HG02623 (cell line): ENCODE results near the gene MAFB.

Experiments
- ATAC-seq: cut with Tn5 transposase; IDR thresholded peaks from one replicate; pipeline ENCODE4 v1.9.1; 2021; ENCODE audit warnings: moderate library complexity; ENCODE audit not compliant: unreplicated experiment

MAFB gene

DNA sequence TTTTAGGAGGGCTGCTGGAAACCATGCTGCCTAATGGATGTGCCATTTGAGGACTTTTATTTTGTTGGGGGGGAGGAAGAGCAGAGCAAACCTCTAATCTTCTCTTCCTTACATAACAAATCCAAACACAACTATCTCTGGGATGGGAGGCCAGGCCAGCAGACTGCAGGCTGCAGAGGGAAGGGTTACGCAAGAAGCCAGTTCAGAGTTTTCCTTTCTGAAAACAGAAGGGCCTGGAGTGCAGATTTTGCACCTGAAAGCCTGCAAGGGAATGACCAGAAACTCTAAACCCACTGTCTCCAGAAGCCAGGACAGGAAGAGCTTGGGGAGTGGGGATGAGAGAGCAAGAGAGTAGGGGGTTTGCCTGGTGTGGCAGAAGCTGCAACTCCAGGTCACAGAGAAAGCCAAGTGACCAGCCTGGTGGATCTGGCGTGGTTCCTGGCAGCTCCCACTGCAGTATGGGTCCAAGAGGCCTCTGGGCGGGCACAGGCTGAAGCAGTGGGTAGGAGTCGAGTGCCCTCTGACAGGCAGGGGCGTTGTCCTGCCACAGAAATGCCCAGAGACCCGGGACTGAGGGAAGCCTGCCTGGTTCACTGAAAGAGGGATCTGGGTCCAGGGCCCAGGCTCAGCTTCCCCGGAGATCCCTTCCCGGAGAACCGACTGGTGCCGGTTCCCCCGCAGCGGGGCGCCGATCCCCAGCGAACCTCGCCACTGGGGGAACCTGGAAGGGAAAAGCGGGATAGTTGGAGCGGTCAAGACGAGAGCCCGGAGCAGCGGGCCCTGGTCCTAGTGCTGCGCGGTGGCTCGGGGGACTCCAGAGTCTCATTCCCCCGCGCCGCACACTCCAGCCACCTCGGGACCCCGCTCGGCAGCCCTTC, 6.7 kb downstream of the MAFB start:
- no peak for ATAC-seq

DNA sequence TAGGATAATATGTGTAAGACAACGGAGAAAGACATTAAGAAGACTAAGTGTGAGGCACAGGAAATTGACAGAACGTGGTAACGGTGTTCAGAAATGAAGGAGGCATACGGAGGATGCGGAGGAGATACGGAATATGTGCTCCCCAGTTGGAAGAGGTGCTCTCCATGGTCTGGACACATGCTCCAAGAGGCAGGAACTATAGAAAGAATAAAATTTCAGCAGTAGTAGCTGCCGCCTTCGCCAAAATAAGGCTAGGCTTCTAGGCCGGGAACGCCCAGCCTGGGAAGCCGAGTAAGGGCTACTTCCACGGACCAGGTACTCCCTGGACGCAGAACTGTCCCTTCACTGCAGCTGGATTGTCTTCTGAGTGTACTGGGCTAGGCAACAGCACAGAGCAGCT, 7.4 kb downstream of the MAFB start:
- no peak for ATAC-seq

DNA sequence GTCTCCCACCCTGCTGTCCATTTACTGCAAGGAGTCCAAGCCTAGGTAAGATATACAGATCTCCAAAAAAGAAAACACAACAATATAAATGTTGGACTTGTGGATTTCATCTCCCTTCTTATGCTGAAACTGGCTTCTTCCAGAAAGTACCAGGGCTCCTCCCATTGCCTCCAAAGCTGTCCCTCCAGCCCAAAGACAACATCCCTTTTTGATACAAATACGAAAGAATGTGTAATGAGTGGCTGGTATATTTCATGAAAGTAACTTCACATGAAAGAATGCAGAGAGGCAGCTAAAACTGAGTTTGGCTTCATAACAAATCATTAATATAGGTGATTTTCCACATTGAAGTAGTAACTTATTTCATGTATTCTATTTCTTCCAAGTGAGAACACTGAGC, 7.9 kb downstream of the MAFB start:
- no peak for ATAC-seq

DNA sequence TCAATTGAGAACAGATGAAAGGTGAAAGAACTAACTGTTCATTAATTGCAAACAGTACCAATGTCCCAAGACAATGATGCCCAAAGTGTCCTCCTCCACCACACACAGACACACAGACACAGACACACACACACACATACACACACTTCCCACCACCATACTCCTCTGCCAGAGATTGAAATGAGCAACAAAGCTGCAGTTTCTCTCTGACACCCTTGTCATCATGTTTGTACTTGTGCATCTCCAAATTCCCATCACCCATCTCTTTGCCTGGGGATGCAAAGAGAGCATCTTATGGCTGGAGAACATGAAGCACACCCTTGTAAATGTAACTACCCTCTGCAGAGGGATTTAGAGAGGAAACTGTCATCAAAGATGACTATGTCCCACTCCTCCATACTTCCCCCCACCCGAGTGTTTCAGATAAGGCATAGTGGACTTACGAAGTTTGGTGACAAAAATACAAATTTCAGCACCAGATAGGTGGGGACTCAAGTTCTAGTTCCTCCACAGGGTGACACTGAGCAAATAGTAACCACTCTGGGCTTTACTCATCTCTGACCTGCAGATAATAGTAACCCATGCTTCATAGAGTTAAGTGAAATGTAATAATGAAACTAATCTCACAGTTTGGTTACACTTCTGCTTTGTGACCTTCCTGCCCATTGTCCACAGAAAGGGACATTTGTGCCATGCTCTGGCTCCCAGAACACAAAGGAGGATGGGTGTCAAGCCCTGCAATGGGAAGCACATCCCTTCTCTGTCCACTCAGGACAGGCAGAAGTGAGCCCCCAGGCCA, 8.7 kb downstream of the MAFB start:
- ATAC-seq = peak; percentile 66

DNA sequence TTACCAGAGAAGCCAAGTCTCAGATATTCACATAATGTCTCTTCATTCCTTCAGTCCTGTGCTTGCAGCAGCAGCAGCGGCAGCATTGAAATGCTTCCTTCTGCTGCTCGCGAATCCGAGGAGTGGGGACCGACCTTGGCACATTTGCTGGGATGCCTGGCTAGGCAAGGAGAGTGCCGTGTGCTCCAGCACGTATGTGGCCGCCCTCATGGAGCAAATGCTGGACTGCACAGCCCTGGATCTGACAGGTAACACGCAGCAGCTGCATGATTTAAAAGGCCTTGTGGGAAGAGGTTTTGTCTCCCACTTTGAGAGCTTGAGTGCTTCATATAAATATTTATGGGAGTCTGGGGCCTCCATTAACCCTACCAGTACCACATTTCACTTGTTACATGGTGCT, 9.9 kb downstream of the MAFB start:
- no peak for ATAC-seq

DNA sequence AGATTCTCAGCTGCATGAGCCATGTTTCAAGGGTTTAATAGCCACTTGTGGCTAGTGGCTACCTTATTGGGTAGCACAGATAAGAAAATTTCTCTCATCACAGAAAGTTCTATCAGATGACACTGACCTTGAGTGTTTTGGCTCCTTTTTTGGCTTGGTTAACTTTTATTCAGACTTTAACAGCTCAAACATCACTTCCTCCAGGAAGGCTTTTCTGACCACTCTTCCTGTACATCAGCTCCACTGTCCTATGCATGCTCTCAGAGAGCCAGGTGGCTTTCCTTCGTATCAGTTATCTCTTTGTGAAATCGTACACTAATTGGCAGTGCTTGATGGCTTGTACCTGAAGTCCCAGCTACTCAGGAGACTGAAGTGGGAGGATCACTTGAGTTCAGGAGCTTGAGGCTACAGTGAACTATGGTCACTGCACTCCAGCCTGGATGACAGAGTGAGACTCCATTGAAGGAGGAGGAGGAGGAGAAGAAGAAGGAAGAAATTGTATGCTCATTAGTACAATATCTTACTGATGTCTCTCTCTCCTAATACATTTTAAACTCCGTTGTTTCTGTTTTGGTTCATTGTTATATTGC, 10.7 kb downstream of the MAFB start:
- ATAC-seq = no peak

DNA sequence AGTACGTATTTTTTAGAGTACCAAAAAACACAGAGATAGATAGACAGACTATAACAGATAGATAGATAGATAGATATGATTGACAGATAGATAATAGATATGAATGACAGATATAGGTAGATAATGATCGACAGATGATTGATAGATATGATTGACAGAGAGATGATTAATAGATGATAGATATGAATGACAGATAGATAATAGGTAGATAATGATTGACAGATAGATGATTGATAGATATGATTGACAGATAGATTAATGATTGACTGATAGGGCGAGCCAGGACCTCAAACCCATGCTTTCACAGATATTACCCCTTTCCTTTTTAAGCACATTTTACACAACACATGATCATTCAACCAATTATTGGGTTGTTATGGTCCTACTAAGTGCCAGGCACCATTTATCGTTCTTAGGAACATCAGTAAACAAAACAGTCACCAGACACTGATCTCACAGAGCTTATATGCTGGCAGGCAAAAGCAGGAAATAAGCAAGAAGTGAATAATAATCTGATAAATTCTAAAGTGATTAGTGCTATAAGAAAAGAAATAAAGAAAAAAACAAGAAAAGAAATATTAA, 11.6 kb downstream of the MAFB start:
- no peak for ATAC-seq

DNA sequence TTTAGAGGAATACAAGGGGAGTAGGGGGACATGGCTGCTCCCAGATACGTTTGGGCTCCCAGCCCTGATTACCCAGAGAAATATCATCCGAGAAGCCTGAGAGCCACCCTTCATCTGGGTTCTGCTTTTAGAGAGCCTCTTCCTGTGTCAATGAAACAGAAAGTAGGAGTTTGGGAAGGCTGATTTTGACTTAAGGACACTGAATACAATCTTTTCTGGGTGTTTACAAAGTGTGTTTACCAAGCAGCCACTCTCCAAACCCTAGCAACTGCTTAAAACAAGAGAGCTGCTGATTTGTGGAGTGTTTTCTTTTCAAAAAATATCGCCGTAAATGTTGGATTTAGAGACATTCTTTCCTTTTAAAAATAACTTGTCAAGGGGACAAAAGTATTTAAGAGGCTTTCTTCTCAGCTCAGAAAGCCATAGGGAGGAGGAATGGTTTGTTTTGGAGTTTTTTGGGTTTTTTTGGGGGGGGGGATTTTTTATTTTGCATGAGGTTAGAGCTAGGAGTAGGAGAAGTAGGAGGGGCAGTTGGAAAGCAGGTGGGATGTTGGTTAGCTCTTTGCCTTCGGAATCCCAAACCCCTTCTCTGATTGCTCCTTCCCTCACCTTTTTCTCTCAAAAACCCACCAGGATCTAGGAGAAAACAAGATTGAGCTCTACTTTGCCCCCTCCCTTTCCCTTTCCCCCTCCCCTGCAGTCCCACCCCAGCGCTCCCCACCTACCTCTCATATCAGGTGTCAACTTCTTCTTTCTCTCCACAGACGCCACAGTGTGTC, 12.4 kb downstream of the MAFB start:
- ATAC-seq = no peak

DNA sequence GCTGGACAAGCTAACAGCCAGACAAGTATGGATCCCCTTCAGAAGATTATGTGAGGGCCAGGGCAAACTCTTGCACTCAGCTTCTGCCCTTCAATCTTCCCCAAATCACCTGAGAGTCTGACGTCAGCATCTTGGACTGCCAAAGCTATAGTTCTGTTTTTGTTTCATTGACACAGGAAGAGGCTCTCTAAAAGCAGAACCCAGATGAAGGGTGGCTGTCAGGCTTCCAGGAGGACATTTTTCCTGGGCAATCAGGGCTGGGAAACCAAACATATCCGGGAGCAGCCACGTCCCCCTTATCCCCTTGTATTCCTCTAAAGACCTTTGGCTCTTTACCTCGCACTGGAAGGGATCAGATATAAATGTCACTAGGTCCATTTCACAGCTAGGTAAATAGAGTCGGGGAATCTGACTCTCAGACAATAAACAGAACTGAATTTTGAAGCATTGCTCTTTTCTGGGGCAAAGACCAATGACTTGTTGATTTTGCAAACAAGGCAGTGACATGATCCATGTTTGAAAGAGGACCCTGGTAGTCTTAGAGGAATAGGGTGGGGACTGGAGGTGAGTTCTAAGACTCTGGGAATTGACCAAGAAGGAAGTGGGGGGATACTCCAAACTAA, 13.3 kb downstream of the MAFB start:
- ATAC-seq = no peak

DNA sequence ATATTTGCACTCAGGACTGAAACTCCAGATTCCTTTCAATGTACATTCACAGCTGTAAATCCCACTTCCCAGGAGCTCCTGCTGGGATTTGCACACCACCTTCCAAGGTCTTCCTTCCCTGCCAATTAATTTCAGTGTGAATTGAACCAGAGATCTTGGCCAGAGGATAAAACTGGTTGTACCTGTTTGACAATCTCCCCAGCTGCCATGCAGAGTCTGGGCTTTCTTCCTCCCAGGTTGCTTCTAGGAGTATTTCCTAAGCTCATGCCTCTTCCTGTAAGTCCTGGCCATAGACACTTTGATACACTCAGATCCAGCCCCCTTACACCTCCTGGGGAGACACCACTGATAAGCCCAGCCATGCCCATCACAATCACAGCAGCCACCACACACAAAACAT, 15.6 kb downstream of the MAFB start:
- ATAC-seq = no peak

DNA sequence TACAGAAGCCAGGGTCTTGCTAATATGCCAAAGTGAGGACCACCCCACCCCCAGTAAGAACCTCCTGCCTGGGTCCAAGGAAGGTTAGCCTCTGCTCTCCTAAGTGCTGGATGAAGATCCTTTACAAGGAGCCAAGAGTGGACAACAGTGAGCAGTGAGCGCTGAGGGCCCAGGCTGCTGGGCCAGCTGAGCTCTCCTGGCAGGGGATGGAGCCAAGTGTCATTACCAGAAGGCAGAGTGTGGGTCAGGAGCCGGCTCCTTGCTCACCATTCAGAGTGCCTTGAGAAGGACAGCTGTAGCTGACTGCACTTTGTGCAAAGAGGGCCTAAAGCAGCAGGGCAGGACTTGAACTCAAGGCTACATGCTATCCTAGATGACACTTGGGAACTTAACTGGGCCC, 16.9 kb downstream of the MAFB start:
- ATAC-seq = no peak

DNA sequence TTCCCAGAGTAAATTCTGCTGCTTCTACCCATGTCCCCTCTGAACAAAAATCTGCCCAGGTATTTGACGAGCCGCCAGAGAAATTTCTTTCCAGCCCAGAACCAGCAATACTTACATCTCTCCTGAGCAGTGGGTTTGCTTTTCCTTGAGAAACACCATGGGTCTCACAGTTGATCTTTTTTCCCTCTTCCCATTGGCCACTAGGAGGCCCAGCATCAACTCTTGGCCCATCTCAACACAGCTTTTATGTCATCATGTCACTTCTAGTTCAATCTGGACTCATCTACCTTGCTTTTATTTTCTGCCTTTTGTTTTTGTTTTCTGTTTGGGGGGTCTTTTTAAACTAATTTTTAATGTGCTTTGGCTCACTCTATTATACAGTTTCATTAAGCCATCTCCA, 18.8 kb downstream of the MAFB start:
- no peak for ATAC-seq

DNA sequence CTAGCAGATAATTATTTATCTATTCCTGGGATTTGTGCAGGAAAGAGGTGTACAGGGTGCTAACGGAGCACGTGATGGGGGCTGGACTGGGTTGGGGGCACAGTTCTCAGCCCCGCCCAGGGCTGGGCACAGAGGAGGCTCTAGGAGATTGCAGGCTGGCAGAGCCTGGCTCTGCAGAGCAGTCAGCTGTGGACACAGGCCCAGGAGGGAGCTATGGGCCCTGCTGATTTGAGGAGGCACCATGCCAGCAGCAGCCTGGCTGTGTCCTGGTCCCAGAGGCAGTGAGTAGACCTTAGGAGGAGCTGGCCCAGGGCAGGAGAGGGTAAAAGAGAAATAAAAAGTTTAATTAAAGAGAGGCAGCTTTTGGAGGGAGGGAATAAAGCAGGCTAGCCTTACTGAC, 19.3 kb downstream of the MAFB start:
- ATAC-seq = no peak

DNA sequence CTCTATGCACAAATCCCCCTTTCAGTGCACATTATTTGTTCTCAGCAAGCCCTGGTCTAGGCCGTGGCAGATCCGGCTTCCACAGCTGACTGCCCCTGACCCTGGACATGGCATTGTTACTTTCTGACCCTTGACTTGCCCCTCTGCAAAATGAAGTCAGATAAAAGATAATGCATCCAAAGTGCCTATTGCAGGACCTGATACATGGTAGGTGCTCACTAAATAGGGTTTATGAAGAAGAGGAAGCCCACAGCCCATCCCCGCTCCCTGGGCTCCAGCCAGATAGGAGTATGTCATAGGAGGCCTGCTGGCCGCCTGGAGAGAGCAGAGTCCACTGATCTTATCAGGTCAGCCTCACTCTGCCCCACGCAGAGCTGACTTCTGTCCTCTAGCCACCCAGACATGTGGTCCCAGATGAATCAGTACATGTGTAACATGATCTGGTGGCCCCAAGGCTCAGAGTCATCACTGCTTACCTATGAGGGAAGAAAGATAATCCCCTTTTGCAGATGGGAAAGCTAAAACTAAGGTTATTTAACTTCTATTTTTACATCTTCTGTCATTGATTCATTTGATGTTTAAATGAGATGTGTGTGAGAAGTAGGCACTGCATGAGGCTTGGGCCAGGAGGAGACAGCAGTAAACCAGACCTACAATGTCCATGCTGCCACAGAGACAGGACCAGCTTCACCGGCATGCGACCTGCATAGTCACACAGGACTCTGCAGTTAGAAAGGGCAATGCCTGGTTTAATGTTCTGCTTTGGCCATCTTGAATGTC, 20.4 kb downstream of the MAFB start:
- ATAC-seq = no peak

DNA sequence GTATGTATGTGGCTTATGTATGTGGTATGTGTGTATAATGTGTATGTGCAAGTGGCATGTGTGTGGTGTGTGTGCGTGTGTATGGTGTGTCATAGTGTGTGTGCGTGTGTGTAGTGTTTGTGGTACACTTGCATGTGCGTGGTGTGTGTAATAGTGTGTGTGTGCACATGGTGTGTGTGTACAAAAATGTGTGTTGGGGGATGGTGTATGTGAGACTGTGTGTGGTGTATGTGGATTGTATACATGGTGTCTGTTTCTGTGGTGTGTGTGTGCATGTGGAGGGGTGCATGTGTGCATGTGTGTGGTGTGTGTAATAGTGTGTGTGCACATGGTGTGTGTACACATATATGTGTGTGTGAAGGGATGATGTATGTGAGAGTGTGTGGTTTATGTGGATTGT, 21.5 kb downstream of the MAFB start:
- no peak for ATAC-seq

DNA sequence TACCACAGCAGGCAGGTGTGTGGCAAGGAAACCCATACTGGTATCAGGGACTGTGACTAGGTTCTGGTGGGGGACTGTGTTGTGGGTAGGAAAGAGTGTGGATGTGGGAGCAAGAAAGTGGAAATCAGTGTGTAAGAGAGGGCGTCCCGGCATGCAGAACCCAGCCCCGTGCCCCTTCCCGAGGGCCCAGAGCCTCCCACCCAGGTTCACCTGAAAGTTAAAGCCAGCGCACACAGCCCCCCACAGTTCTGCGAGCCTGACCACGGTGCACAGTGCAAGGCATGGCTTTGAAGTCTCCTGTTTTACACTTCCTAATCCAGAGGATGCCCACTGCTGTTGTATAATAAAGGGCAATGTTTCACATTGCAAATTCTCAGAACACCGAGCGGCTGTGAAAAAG, 22.7 kb downstream of the MAFB start:
- no peak for ATAC-seq

DNA sequence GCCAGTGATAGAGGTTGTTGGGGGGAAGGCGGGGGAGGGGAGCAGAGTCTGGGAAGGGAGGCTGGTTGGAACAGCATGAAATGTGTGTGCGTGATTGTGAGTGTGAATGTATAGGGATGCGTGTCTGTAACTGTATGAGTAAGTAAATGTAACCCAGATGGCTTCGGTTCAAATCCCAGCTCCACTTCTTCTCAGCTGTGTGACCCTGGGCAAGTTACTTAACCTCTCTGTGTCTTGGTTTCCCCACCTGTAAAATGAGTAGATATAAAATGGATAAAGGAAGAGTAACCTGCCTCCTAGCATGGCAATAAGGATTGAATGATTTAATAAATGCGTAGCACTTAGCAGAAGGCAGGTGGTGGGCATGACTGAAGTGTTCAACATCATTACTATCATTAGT, 24.1 kb downstream of the MAFB start:
- ATAC-seq = no peak

DNA sequence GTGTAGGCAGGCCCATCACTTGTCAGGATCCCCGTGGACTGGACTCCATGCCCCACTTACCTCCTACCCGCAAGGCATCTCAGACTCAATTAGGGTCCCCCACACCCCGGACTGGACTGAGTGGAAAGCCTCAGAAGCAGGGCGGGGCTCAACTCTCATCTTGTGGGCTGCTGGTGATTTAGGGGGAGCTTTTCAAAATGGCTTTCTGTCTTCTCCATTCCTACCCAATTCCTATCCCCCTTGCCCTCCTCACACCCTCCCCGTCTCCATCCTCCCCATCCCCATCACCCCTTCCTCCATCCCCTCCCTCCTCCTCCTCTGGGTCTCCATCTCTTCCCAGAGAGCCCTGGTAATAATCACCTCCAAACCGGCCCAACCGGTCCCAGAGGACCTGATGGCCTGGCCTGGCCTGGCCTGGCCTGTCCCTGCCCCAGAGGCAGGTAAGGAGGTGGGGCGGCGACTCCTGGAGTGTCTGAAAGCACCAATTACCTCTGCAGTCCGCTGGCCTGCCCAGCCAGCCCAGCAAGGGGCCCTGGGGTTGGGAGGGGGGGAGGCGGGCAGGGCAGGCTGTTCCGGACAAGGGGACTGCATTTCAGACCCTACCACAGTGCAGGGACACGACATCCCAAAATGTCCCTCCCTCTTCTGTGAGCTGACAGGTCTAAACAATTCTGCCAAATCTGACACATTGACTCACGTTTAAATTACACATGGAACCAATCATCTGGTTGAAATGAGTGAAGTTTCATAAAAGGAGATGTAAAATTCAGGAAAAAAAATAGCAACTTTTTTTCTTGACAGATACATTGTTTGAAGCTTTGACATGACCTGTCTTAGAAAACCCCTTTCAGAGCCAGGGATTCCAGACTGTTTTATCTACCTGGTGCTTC, 24.8 kb downstream of the MAFB start:
- no peak for ATAC-seq
